HL-60 (cell line): ENCODE data around the gene FKBP9.

ENCODE experiments used
- DNase-seq, 2 experiments: peaks; one replicate each; pipeline ENCODE4 v3.0.0-alpha.2; 2010 to 2020; ENCODE audit warnings: low read depth in 1 of 2, low spot score in 1 of 2
- H3K27ac ChIP-seq: fragments of 250-450 bp; sonication (Bioruptor Pico); replicated peaks from 2 replicates; pipeline ENCODE4 v1.5.1; 2020; ENCODE audit warnings: mild to moderate bottlenecking, moderate library complexity
- H3K27me3 ChIP-seq: fragments of 250-450 bp; sonication (Bioruptor Pico); 2 replicates; pipeline ENCODE4 v1.5.1; 2021; ENCODE audit warnings: mild to moderate bottlenecking, moderate library complexity; ENCODE audit not compliant: insufficient read depth, poor library complexity, severe bottlenecking
- H3K4me3 ChIP-seq: replicated peaks from 2 replicates; pipeline ENCODE4 v1.5.1; 2011; ENCODE audit warnings: mild to moderate bottlenecking, control low read depth, low read length; ENCODE audit not compliant: insufficient read depth
- GABPA ChIP-seq: IDR thresholded peaks from 2 replicates; pipeline ENCODE4 v1.6.1; 2012; ENCODE audit warnings: low read depth
- POLR2AphosphoS5 ChIP-seq: IDR thresholded peaks from 2 replicates; pipeline ENCODE4 v1.6.1; 2012; ENCODE audit warnings: low read depth
- SPI1 ChIP-seq: IDR thresholded peaks from 2 replicates; pipeline ENCODE4 v1.6.1; 2012; ENCODE audit warnings: low read depth, mild to moderate bottlenecking, borderline replicate concordance
- TF ChIP-seq, protein P1 (sequence below): IDR thresholded peaks from 2 replicates; pipeline ENCODE4 v1.6.1; 2012; ENCODE audit warnings: low read depth; ENCODE audit not compliant: insufficient replicate concordance
- TF ChIP-seq, protein P2 (sequence below): IDR thresholded peaks from one replicate; pipeline ENCODE4 v1.5.1; 2011; ENCODE audit warnings: low read length, control low read depth, inconsistent platforms; ENCODE audit not compliant: insufficient read depth

The FKBP9 gene

DNA sequence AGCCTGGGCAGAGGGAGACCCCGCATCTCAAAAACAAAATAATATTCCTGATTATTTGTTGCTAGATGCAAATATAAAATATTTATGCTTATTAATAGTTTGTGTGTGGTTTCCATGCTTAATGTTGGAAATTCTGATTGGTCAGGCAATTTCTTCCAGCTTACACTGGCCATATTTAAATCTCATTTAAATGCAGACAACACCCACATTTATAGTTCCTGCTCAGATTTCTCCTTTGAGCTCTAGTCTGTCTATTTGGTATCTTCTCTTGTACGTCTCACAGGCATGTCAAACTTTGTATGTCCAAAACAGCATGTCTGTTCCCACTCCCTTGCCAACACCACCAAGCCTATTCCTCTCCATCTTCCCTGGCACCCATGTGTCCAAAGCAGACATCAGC, 52.5 kb downstream of the FKBP9 start:
- H3K27me3 ChIP-seq = no peaks in the 10 kb centered on the region
- TF ChIP-seq, protein P1, sequence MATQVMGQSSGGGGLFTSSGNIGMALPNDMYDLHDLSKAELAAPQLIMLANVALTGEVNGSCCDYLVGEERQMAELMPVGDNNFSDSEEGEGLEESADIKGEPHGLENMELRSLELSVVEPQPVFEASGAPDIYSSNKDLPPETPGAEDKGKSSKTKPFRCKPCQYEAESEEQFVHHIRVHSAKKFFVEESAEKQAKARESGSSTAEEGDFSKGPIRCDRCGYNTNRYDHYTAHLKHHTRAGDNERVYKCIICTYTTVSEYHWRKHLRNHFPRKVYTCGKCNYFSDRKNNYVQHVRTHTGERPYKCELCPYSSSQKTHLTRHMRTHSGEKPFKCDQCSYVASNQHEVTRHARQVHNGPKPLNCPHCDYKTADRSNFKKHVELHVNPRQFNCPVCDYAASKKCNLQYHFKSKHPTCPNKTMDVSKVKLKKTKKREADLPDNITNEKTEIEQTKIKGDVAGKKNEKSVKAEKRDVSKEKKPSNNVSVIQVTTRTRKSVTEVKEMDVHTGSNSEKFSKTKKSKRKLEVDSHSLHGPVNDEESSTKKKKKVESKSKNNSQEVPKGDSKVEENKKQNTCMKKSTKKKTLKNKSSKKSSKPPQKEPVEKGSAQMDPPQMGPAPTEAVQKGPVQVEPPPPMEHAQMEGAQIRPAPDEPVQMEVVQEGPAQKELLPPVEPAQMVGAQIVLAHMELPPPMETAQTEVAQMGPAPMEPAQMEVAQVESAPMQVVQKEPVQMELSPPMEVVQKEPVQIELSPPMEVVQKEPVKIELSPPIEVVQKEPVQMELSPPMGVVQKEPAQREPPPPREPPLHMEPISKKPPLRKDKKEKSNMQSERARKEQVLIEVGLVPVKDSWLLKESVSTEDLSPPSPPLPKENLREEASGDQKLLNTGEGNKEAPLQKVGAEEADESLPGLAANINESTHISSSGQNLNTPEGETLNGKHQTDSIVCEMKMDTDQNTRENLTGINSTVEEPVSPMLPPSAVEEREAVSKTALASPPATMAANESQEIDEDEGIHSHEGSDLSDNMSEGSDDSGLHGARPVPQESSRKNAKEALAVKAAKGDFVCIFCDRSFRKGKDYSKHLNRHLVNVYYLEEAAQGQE = no peak
- TF ChIP-seq POLR2AphosphoS5 (no peak), SPI1 (no peak), GABPA (no peak)
- TF ChIP-seq, protein P2, sequence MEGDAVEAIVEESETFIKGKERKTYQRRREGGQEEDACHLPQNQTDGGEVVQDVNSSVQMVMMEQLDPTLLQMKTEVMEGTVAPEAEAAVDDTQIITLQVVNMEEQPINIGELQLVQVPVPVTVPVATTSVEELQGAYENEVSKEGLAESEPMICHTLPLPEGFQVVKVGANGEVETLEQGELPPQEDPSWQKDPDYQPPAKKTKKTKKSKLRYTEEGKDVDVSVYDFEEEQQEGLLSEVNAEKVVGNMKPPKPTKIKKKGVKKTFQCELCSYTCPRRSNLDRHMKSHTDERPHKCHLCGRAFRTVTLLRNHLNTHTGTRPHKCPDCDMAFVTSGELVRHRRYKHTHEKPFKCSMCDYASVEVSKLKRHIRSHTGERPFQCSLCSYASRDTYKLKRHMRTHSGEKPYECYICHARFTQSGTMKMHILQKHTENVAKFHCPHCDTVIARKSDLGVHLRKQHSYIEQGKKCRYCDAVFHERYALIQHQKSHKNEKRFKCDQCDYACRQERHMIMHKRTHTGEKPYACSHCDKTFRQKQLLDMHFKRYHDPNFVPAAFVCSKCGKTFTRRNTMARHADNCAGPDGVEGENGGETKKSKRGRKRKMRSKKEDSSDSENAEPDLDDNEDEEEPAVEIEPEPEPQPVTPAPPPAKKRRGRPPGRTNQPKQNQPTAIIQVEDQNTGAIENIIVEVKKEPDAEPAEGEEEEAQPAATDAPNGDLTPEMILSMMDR = no peak
- H3K4me3 ChIP-seq = no peak overlapping the region
- no peak overlapping the region for H3K27ac ChIP-seq
- DNase-seq = no peak

DNA sequence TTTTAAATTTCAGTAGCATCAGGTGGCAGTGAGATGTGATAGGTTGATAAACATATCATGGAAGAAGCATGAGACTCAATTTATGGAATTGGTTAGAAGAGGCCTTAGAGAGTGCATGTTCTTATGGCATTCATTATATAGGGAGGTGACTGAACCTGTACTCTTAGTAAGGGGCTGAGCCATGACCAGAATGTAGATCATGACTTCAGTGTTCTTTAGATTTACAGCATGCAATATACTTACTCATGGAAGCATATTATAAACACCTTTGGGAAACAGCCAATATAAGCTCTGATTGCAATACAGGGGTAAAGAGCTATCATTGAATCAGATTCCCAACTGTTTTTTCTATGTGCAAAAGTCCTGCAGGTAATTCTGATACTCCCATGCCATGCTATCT, 55.1 kb downstream of the FKBP9 start:
- TF ChIP-seq SPI1 (no peak), GABPA (no peak), POLR2AphosphoS5 (no peak)
- TF ChIP-seq, protein P2 = no peak
- TF ChIP-seq, protein P1 = no peak
- no peaks in the 10 kb centered on the region for H3K27me3 ChIP-seq
- H3K27ac ChIP-seq = no peak overlapping the region
- no peak overlapping the region for H3K4me3 ChIP-seq
- no peak for DNase-seq

DNA sequence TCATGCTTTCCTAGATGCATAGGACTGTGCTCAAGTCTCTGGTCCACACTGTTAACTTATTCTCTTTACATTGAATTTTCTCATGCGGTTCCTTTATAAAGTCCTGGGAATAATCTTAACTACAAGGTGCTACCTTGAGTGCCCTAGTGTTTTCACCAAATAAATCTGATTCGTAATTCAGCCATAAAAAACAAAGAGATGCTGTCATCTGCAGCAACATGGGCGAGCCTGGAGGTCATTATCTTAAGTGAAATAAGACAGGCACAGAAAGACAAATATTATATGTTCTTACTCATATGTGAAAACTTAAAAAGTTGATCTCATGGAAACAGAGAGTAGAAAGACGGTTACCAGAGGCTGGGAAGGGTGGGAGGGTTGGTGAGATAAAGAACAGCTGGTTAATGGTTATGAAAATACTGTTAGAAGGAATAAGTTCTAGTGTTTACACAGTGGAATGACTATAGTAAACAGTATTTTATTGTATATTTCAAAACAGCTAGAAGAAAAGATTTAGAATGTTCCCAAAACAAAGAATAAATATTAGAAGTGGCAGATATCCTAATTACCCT, 67.0 kb downstream of the FKBP9 start:
- no peak overlapping the region for H3K4me3 ChIP-seq
- DNase-seq = no peak
- TF ChIP-seq, protein P1 = no peak
- TF ChIP-seq POLR2AphosphoS5 (no peak), SPI1 (no peak), GABPA (no peak)
- TF ChIP-seq, protein P2 = no peak

More for the DNA sequence above, 67.0 kb downstream of the FKBP9 start:
- Histone ChIP-seq H3K27me3 (no peaks in the 10 kb centered on the region), H3K27ac (no peak overlapping the region)
